Ureter (tissue), 1 donor: Measurements from ENCODE around the gene RPL37. TPM values are rescaled to one million over a fixed set of nuclear protein-coding genes. Genes with fewer than 3 reads are reported as not detected.
"Not testable (repeated sequence)": the region's sequence is repeated elsewhere in the genome, so short reads cannot be mapped to it uniquely, and the experiment has no call there.

Experiments used
- DNase-seq: peaks from one replicate; pipeline ENCODE4 v3.0.0-alpha.2; 2020; ENCODE audit warnings: low spot score
- total RNA-seq: library from RNA; stranded (reverse); gene quantifications from one replicate; pipeline ENCODE4 v1.2.4, GENCODE V29; 2023
- donor health status: DM: yes; HTN: yes; CAD: no.

RPL37 gene
- total RNA-seq, 1 donor from 2014 or later, result 1,647 TPM

DNA sequence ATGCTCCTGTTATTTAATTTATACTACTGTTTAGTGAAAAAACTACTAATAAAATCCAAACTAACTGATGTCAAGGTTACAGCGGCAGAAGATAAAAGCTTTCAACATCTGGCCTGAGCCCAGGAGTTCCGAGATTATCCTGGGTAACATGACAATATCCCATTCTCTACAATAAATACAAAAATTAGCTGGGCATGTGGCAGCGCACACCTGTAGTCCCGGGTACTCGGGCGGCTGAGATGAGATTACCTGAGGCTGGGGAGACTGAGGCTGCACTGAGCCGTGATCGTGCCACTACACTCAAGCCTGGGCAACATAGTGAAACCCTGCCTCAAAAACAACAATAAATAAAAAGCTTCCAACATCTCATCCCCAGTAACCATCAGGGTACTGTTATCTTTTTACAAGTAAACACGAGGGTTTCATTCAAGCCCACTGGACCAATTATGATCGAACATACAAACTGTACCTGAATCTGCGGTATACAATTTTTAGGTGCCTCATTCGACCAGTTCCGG lies 1.3 kb downstream of the RPL37 start:
- DNase-seq, result no peak

DNA sequence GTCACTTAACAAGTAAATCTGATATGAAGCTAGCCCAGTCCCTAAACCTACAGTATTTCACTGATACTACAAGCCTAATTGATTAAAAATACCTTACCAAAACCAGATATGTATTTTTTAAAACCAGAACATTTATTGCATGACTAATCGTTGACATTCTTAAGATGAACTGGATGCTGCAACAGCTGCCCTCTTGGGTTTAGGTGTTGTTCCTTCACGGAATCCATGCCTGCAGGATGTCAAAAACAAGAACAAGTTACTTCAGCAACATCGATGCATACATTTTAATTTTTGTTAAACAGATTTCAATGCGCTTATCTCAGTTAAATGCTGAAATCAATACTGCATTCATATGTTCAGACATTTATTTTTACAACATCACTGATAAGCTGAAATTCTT lies 2.7 kb downstream of the RPL37 start:
- DNase-seq, result no peak

DNA sequence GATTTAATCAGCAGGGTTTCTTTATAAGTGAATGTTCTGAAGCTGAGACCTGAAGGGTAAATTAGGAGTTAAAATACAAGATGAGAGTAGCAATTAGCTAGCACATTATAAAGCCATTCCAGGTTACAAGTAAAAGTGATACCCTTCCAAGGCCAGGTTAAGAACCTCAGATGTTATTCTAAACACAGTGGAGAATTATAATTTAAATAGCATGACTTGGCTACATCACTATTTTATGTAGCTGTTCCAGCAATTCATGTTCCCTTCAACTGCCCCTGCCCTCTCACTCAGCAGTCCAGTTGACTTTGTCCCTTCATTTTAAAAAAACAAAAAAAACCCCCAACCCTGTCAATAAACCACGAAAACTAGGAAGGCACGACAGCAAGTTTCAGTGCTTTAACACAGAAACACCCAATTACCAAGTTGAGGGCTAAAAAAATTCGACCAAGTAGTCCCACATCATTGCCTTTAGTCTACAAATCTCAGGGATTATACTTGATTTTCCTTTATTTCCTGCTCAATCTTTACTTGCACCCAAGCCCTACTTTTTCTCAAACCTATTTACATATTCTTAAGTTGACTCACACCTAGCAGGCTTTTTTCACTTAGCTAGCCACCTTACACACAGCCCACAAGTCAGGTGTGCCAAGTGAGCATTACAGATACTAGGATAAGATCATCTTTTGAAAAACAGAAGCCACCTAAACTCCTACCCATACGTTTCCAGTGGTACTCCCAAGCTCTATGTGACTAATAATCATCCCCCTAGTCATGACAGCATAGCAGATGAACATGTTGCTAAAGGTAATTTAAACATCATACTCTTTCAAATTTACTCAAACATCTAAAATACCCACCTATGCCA lies 3.4 kb downstream of the RPL37 start:
- DNase-seq, result no peak

GRCh38 chr5:40829748-40830533 lies 5.1 kb downstream of the RPL37 start:
- DNase-seq, result no peak

DNA sequence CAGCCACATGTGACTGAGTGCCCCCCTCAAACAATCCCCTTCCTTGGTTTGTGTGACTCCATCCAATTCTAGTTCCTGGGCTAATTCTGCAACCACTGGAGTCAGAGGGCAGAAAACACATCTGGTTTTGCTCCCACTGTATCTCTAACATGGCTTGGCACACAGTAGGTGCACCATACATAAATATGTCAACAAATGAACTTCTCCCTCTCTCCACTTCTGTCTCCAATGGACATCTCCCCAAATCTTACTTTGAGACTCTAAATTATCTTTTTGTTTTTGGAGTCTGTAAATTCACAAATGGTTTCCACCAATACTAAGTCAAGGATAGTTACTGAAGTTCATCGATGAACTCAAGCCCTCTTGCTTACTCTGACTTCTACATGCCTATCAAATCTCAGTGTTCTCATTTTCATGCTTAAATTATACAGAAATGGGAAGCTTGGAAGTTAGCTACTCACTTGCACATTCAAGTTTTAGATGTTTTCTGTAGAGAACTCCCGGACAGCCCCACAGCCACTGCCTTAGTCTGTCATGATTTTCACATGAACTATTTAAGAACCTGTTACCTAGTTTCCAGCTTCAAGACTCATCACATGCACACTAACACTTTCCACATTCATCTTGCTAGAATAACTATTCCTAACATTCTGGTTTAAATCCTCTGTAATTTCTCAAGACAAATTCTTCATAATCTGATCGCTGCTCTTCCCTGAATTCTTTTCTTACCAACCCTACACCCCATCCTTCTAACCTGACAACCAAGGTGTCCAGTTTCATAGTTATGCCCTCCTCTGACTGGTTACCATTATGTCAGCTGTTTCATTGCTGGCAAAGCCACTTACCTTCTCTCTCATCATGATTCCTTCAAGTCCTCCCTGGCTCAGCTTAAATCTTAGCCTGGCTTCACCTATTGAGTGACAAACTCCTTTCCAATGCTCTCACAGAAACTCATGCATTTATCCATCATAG lies 6.0 kb downstream of the RPL37 start:
- DNase-seq, result no peak

DNA sequence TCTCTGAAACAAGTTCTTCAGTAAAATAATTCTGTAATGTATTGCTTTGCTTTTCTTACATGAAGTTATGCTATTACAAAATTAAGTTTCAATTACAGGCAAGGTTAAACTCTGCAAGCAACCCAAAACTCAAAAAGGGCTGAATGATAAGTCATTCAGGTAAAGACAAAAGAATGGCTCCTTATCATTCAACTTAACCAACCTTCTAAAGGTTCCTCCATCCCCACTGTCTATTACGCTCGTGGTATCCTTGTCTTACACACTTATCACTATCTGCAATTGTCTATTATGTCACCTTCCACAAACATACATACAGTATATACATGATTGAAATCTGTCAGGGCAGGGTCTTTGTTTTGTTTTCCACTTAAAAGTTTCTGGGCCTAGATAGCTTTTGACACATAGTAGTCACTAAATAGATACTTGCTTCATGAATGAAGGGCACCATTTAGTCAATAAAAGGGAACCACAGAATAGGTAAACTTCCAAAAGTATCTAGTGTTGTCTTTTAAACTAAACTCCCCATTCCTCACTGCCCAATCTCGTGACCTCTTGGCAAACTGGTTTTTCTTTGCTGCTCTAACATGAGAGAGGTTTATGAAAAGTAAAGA lies 6.9 kb downstream of the RPL37 start:
- DNase-seq, result no peak

DNA sequence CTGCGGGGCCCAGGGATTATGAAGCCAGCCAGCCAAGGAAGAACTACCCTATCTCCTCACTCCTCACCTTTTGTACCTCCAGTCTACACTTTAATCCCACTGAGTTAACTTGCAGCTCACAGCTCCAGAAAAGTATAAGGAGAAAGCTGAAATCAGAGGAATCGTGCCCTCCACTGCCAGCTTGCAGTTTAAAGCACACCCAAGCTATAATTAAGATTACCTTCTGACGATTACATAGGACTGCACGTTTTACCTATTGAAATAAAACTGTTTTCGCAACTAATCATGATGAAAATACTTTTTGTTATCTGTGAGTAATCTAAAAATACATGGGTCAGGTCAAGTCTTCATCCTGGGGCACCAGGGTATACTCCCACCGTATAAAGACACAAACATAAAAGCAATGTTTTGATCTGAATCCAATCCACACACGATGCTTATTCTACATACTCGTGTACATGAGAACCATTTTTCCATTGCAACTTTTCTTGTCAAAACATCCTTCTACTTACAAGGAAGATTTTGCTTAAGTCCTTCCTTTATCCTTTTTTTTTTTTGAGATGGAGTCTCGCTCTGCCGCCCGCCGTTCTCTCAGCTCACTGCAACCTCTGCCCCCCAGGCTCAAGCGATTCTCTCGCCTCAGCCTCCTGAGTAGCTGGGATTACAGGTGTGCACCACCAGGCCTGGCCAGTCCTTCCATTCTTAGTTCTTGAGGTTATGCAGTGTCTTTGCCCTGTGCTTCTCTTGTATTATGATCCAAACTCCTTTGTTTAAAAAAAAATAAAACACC lies 7.6 kb downstream of the RPL37 start:
- DNase-seq, result no peak

DNA sequence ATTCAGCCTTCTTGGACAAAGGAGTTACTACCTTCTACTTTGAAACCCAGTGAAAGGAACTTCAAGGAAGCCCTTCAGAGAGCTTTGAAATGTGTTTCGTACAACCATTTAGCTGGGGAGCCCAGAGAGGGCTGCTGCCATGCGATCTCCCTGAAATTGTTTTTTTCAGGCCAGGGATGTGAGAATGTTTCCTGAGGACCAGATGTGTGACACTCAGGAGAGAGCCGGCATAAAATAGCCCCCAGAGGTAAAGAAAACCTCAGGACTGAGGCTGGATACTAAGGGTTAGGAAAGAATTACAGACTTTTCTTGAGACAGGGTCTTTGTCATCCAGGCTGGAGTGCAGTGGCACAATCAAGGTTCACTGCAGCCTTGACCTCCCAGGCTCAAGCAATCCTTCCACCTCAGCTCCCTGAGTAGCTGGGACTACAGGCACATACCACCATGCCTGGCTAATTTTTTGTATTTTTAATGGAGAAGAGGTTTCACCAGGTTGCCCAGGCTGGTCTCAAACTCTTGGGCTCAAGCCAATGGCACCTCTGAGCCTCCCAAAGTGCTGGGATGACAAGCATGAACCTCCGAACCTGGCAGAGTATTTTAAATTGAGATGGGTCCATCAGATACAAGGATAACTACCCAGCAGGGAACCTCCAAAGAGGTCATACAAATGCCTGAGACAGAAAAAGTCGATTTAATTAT lies 8.4 kb downstream of the RPL37 start:
- no peak for DNase-seq

- DNase-seq, result not testable (repeated sequence)
Measured at GRCh38 chr5:40825461-40826043, 9.5 kb downstream of the RPL37 start.

DNA sequence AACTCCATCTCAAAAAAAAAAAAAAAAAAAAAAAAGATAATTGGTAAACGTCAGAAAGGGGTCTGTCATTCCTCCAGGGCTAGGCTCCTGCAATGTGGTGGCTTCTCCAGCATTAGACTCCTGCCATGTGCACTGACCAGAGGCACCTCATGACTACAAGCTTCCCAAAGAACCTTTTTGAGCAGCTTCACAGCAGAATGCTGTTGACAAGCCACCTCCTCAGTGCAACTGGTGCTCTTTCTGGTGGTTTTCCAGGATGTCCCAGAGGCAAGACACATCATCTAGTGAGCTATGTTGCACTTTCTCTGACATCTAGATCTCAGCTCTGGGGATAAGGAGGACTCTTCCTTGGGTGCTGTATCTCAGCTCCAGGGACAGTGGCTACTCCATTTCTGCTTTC lies 11.6 kb downstream of the RPL37 start:
- no peak for DNase-seq

DNA sequence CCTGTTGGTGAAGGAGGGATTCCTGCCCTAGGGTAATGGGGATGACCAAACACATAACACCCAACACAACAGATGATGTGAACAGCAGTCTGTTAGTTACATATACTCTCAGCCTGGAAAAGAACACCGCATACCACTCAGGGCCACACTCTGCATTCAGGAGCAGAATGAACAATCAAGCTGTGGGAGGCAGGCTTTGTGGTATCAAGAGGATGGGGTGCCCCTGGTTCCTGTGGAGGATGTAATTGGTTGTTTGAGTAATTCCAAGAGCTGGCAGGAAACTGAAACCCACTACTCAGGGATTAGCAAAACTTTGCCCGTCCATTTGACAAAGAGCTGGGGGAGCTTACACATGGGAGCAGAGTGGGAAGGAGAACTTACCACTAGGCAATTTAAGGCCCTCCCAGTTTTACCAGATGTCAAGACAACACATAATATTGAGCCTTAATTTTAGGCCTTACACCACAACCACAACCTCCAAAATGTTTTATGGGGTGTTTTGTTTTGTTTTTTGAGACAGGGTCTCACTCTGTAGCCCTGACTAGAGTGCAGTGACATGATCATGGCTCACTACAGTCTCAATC lies 21.2 kb downstream of the RPL37 start:
- DNase-seq, result no peak

- no peak for DNase-seq
Measured at GRCh38 chr5:40812125-40812524, 22.9 kb downstream of the RPL37 start.

DNA sequence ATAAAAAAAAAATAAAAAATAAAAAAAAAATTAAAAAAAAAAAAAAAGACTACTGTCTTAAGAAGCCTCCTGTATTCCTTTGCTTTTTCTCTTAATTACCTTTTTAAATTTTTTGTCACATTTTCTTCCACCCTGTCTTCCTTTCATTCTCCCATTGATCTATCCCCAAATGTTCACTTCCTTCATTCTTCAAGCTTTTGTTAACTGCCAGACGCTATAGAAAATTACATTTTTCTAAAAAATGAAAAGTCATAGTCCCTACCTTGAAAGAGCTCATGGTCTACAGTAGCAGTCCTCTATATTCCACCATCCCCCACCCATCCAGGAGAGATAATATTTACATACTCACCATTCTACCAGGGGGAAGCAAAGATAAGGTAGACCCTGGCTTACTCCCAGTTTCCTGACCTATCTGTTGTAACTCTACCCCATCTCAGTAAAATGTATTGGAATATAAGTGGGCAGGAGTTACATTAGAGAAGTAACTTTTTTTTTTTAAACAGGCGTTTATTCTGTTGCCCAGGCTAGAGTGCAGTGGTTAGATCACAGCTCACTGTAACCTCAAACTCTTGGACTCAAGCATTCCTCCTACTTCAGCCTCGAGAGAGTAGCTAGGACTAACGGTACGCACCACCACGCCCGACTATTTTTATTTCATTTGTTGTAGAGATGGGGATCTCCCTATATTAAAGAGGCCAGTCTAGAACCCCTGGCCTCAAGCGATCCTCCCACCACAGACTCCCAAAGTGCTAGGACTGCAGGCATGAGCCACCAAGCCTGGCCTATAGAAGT lies 33.1 kb downstream of the RPL37 start:
- no peak for DNase-seq

GRCh38 chr5:40799258-40799657 lies 35.8 kb downstream of the RPL37 start:
- no peak for DNase-seq

DNA sequence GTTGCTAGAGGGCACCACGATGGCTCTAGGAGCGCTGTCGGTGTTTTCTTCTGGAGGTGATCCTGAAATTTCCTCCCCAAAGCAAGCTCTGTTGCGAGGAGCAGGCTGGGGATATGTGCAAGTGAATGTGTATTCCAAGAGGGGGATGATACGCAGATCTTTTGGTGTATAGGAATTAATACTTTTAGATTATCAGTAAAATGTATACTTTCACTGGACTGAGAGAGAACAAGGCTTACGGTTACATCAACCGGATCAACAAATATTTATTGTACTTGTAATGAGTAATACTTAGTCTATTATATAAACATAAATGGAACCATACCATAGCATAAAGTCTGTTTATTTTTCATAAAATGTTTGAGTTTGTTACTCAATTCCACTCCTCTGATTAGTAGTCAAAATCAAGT lies 36.2 kb downstream of the RPL37 start:
- DNase-seq, result no peak

- peak; percentile 87 for DNase-seq
Measured at GRCh38 chr5:40798012-40798800, 36.8 kb downstream of the RPL37 start, which contains the start of gene PRKAA1. PRKAA1 (minus strand) TSS chr5:40798374; CDS start chr5:40798189, 185 bp downstream.
